AG10803 (cell line): ENCODE results near the gene SCAP.

Experiments
- DNase-seq: peaks from one replicate; pipeline ENCODE4 v3.0.0; 2010; ENCODE audit warnings: low read depth
- H3K4me3 ChIP-seq: 2 replicates; pipeline ENCODE4 v1.5.1; 2011; ENCODE audit warnings: mild to moderate bottlenecking, low read length, control low read depth
- TF ChIP-seq, protein P1 (sequence below): conservative IDR thresholded peaks from 2 replicates; pipeline ENCODE4 v1.5.1; 2011; ENCODE audit warnings: mild to moderate bottlenecking, low read length, control low read depth, inconsistent platforms

SCAP gene

DNA sequence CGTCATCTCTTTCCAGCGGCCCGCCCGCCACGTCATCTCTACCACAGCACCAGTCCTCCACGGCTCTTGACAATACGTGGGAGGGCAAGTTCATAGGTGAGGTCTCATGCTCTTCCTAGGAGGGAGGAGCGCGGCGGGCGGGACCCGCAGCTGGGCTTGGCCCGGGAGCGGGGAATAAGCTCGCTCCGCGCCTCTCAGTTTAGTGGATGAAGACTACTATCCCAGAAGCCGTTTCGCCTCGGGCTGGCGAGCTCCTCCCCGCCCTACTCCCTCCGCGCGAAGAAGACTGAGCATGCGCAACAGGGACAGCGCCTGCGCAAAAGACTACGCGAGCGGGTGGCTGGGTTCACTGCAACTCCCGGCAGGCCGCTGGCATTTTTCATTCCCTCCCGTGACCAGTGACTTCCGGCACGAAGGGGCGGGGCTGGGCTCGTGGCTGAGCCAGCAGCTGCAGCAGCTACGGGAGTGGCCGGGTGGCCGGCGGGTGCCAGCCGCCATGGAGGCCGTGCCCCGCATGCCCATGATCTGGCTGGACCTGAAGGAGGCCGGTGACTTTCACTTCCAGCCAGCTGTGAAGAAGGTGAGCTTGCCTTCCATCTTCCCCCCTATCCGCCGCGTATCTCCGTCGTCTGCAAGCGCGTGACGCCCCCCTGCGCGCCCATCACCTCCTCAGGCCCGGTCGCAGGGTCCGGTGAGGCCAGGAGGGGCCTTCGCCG, 95.0 kb downstream of the SCAP start, which contains the start of gene PTPN23:
Gene PTPN23, plus strand, starts transcription at position 421 of the 716 bp plus-strand sequence. Its CDS starts 76 bp downstream, at position 497.
- peak; percentile 99 for DNase-seq
- H3K4me3 ChIP-seq = peak within 1 kb of the TSS; percentile 98
- TF ChIP-seq, protein P1, sequence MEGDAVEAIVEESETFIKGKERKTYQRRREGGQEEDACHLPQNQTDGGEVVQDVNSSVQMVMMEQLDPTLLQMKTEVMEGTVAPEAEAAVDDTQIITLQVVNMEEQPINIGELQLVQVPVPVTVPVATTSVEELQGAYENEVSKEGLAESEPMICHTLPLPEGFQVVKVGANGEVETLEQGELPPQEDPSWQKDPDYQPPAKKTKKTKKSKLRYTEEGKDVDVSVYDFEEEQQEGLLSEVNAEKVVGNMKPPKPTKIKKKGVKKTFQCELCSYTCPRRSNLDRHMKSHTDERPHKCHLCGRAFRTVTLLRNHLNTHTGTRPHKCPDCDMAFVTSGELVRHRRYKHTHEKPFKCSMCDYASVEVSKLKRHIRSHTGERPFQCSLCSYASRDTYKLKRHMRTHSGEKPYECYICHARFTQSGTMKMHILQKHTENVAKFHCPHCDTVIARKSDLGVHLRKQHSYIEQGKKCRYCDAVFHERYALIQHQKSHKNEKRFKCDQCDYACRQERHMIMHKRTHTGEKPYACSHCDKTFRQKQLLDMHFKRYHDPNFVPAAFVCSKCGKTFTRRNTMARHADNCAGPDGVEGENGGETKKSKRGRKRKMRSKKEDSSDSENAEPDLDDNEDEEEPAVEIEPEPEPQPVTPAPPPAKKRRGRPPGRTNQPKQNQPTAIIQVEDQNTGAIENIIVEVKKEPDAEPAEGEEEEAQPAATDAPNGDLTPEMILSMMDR = no peak

DNA sequence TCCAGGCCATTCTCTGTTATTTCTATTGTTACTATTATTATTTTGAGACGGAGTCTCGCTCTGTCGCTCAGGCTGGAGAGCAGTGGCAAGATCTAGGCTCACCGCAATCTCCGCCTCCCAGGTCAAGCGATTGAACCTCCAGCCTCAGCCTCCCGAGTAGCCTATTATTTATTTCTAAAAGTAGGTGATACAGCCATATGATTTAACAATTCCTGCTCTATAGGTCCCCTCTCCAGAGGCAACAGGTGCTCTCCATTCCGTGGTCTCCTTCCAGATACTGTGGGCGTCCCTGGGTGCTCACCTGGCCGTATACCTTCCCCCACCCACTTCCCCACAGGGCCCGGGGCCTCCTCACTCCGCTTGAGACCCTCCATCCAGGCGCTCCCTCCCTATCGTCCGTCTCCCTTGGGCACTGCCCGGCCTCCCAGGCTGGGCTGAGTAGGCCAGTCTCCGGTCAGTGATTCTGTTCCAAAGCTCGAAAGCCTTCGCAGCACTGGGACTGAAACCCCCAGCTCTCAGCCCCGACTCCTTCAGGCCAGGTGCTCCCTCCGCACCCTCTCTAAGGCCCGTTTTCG, 95.6 kb downstream of the SCAP start:
- TF ChIP-seq, protein P1 = no peak
- no peak for DNase-seq
- peak overlapping the region; percentile 98 for H3K4me3 ChIP-seq

DNA sequence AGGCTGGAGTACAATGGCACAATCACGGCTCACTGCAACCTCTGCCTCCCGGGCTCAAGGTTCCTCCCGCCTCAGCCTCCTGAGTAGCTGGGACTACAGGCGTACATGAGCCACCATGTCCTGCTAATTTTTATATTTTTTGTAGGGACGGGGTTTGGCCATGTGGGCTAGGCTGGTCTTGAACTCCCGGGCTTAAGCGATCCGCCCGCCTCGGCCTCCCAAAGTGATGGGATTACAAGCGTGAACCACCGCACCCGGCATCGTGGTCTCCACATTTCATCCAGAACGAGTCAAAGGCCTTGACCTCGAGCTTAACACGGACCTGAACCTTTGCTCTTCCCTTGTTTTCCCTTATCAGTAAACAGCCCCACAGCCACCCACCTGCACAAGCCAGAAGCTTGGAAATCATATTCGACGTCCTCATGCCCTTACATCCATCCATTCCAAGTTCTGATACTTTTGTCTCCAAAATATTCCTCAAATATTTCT, 96.3 kb downstream of the SCAP start:
- peak overlapping the region; percentile 98 for H3K4me3 ChIP-seq

DNA sequence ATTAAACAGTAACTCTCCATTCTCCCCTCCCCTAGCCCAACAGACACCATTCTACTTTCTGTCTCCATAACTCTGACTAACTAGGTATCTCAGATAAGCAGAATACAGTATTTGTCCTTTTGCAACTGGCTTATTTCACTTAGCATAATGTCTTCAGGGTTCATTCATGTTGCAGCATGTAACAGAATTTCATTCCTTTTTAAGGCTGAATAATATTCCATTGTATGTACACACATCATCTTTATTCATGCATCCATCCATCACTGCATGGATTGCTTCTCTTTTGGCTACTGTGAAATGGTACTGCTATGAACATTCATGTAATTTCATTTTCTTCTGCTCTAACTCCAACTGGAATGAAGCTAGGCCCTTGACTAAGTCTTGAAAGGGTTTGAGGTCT, 96.9 kb downstream of the SCAP start:
- TF ChIP-seq, protein P1 = no peak
- H3K4me3 ChIP-seq = no peak overlapping the region
- DNase-seq = no peak

More for the DNA sequence above, 96.3 kb downstream of the SCAP start:
- DNase-seq = no peak
- TF ChIP-seq, protein P1 = no peak

DNA sequence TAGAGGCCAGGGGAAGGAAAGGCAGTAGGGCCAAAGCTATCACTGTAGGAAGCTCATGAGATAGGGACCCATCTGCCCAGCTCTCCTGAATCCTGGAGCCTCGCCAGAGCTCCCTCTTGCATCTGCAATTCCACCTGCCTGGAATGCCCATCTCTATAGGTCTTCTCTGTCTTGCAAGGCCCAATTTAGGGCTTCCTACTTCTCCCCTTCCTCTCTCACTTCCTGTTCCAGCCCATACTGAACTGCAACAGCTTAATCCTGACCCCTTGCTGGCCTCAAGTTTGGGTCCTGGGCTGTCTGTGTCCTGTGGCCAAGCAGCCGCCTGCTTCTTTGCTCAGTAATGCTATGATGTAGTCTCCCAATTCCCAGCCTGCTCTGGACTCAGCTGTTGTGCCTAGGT, 98.6 kb downstream of the SCAP start:
- DNase-seq = no peak
- TF ChIP-seq, protein P1 = no peak
- no peak overlapping the region for H3K4me3 ChIP-seq

DNA sequence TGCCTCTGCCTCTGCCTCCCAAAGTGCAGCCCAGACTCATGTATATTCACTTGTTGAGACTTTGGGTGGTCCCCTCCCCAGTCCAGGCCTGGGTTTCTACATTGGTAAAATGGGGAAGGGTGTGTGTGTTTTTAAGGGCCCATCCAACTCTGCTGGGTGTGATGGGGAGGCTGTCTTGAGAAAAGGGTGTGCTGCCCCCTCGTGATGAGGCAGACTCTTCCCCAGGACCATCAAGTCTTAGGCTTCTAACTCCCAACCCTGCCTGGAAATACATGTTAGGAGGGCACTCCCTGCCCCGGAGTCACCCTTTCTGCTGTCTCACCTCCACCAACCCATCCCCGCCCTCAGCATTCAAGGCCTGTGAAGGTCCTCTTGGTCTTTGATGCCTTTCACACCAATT, 99.3 kb downstream of the SCAP start:
- H3K4me3 ChIP-seq = no peak overlapping the region
- DNase-seq = no peak
- TF ChIP-seq, protein P1 = no peak

DNA sequence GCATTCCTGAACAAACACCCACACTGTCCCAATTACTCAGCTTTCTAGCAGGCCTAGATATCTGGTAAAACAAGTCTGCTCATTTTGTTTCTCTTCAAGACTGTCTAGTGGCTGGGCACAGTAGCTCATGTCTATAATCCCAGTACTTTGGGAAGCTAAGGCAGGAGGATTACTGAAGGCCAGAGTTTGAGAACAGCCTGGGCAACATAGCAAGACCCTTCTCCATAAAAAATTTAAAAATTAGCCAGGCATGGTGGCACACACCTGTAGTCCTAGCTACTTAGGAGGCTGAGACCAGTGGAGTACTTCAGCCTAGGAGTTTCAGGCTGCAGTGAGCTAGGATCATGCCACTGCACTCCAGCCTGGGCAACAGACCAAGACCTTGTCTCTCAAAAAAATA, 101.2 kb downstream of the SCAP start:
- DNase-seq = no peak
- TF ChIP-seq, protein P1 = no peak
- H3K4me3 ChIP-seq = no peak overlapping the region
